H1 (cell line): ENCODE data around the gene NCAPG2. TPM values are rescaled to one million over a fixed set of nuclear protein-coding genes. Genes with fewer than 3 reads are reported as not detected.

ENCODE experiments used
- EZH2 ChIP-seq: fragments of 200-600 bp; sonication (generic); IDR thresholded peaks from 2 replicates; pipeline ENCODE4 v1.7.1; 2012; ENCODE audit warnings: low read depth, mild to moderate bottlenecking, moderate library complexity, low read length, inconsistent platforms; ENCODE audit not compliant: severe bottlenecking
- NANOG ChIP-seq: IDR thresholded peaks from 2 replicates; pipeline ENCODE4 v1.6.1; 2011; ENCODE audit warnings: low read length, low read depth, mild to moderate bottlenecking, inconsistent platforms; ENCODE audit not compliant: insufficient read depth, poor library complexity, severe bottlenecking
- TCF12 ChIP-seq: IDR thresholded peaks from 2 replicates; pipeline ENCODE4 v1.6.1; 2011; ENCODE audit warnings: low read depth, mild to moderate bottlenecking, low read length
- TEAD4 ChIP-seq: IDR thresholded peaks from 2 replicates; pipeline ENCODE4 v1.6.1; 2012; ENCODE audit warnings: low read depth, low read length, inconsistent platforms, mixed read lengths
- polyA plus RNA-seq, 7 experiments: library from polyadenylated mRNA; depleted of rRNA in 3 of 7; stranded (reverse) in 5 of 7; unstranded in 2 of 7; fragments of >200 nt in 5 of 7; fragments of 200-250 nt in 2 of 7; gene quantifications; 1 replicate in 5 of 7; 2 replicates in 1 of 7; 4 replicates in 1 of 7; pipeline versions ENCODE4 v1.2.1 to v1.2.3, GENCODE V29; 2011 to 2013; ENCODE audit warnings: missing spikeins in 2 of 7, mixed read lengths in 2 of 7
- total RNA-seq: library from RNA; stranded (reverse); fragmentation: NEBNext Ultra II Directional; extraction: Animal tissue kit (Norgen Biotek cat#: 25700); gene quantifications from 2 replicates; pipeline ENCODE4 v1.2.1, GENCODE V29; 2021
- TF ChIP-seq, protein P1 (sequence below): fragments of 300-600 bp; sonication (generic); IDR thresholded peaks from 2 replicates; pipeline ENCODE4 v1.7.1; 2012; ENCODE audit warnings: low read length, moderate library complexity, mild to moderate bottlenecking, inconsistent platforms; ENCODE audit not compliant: insufficient replicate concordance

NCAPG2 gene
- total and polyA plus RNA-seq, 2 of the 8 experiments (the other 6 are each of a cell fraction or from before 2014, with no cell fraction given), result 49.9 to 119 TPM

DNA sequence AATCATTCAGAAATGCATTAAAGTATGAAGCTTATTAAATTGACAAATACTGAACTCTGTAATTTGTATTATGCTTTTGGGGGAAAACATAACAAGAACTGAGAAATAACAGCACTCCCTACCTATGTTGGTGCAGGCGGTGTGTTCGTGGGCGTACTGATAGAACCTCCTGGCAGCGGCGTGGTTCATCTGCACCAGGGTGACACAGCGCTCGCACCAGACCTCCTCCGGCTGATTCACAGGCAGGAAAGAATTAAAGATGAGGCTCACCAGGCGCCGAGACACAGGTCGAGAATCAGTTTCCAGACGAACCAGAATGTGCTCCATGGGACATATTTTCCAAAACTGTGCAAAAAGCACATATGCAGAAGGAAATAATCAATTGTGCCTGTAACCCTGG lies 40.2 kb downstream of the NCAPG2 start (continued):
- TF ChIP-seq TEAD4 (no peak), NANOG (no peak), EZH2 (no peak), TCF12 (no peak)
- TF ChIP-seq, protein P1, sequence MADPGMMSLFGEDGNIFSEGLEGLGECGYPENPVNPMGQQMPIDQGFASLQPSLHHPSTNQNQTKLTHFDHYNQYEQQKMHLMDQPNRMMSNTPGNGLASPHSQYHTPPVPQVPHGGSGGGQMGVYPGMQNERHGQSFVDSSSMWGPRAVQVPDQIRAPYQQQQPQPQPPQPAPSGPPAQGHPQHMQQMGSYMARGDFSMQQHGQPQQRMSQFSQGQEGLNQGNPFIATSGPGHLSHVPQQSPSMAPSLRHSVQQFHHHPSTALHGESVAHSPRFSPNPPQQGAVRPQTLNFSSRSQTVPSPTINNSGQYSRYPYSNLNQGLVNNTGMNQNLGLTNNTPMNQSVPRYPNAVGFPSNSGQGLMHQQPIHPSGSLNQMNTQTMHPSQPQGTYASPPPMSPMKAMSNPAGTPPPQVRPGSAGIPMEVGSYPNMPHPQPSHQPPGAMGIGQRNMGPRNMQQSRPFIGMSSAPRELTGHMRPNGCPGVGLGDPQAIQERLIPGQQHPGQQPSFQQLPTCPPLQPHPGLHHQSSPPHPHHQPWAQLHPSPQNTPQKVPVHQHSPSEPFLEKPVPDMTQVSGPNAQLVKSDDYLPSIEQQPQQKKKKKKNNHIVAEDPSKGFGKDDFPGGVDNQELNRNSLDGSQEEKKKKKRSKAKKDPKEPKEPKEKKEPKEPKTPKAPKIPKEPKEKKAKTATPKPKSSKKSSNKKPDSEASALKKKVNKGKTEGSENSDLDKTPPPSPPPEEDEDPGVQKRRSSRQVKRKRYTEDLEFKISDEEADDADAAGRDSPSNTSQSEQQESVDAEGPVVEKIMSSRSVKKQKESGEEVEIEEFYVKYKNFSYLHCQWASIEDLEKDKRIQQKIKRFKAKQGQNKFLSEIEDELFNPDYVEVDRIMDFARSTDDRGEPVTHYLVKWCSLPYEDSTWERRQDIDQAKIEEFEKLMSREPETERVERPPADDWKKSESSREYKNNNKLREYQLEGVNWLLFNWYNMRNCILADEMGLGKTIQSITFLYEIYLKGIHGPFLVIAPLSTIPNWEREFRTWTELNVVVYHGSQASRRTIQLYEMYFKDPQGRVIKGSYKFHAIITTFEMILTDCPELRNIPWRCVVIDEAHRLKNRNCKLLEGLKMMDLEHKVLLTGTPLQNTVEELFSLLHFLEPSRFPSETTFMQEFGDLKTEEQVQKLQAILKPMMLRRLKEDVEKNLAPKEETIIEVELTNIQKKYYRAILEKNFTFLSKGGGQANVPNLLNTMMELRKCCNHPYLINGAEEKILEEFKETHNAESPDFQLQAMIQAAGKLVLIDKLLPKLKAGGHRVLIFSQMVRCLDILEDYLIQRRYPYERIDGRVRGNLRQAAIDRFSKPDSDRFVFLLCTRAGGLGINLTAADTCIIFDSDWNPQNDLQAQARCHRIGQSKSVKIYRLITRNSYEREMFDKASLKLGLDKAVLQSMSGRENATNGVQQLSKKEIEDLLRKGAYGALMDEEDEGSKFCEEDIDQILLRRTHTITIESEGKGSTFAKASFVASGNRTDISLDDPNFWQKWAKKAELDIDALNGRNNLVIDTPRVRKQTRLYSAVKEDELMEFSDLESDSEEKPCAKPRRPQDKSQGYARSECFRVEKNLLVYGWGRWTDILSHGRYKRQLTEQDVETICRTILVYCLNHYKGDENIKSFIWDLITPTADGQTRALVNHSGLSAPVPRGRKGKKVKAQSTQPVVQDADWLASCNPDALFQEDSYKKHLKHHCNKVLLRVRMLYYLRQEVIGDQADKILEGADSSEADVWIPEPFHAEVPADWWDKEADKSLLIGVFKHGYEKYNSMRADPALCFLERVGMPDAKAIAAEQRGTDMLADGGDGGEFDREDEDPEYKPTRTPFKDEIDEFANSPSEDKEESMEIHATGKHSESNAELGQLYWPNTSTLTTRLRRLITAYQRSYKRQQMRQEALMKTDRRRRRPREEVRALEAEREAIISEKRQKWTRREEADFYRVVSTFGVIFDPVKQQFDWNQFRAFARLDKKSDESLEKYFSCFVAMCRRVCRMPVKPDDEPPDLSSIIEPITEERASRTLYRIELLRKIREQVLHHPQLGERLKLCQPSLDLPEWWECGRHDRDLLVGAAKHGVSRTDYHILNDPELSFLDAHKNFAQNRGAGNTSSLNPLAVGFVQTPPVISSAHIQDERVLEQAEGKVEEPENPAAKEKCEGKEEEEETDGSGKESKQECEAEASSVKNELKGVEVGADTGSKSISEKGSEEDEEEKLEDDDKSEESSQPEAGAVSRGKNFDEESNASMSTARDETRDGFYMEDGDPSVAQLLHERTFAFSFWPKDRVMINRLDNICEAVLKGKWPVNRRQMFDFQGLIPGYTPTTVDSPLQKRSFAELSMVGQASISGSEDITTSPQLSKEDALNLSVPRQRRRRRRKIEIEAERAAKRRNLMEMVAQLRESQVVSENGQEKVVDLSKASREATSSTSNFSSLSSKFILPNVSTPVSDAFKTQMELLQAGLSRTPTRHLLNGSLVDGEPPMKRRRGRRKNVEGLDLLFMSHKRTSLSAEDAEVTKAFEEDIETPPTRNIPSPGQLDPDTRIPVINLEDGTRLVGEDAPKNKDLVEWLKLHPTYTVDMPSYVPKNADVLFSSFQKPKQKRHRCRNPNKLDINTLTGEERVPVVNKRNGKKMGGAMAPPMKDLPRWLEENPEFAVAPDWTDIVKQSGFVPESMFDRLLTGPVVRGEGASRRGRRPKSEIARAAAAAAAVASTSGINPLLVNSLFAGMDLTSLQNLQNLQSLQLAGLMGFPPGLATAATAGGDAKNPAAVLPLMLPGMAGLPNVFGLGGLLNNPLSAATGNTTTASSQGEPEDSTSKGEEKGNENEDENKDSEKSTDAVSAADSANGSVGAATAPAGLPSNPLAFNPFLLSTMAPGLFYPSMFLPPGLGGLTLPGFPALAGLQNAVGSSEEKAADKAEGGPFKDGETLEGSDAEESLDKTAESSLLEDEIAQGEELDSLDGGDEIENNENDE, result no peak
- TF ChIP-seq, all 59 proteins: peak for 0
